HepG2 (cell line): Measurements from ENCODE around the gene ERMARD. TPM values are rescaled to one million over a fixed set of nuclear protein-coding genes. Genes with fewer than 3 reads are reported as not detected.

Source experiments
- ATF1 ChIP-seq: IDR thresholded peaks from 2 replicates; pipeline ENCODE4 v1.6.1; 2016; ENCODE audit warnings: mild to moderate bottlenecking, control low read depth
- ATF6 ChIP-seq: sonication (generic); formaldehyde crosslinking; conservative IDR thresholded peaks from 2 replicates; pipeline ENCODE4 v1.4.0; 2020; ENCODE audit warnings: missing genetic modification reagents
- BRF2 ChIP-seq: sonication (generic); formaldehyde crosslinking; IDR thresholded peaks from 2 replicates; pipeline ENCODE4 v1.8.1; 2022; ENCODE audit warnings: mild to moderate bottlenecking, missing genetic modification reagents
- CCDC6 ChIP-seq: sonication (generic); formaldehyde crosslinking; IDR thresholded peaks from 2 replicates; pipeline ENCODE4 v1.8.1; 2022; ENCODE audit warnings: mild to moderate bottlenecking, missing genetic modification reagents, moderate library complexity
- FOSL2 ChIP-seq: sonication (generic); formaldehyde crosslinking; IDR thresholded peaks from 2 replicates; pipeline ENCODE4 v1.4.0; 2020; ENCODE audit warnings: missing genetic modification reagents
- GABPA ChIP-seq, 2 experiments: IDR thresholded peaks; 2 replicates each; pipeline ENCODE4 v1.6.1; 2011 to 2016; ENCODE audit warnings: low read depth in 2 of 2, low read length in 1 of 2, missing biosample characterization in 1 of 2, missing genetic modification characterization in 1 of 2
- GZF1 ChIP-seq: sonication (generic); formaldehyde crosslinking; IDR thresholded peaks from 2 replicates; pipeline ENCODE4 v1.5.1; 2020; ENCODE audit warnings: mild to moderate bottlenecking, missing genetic modification reagents
- IRX3 ChIP-seq: sonication (generic); formaldehyde crosslinking; IDR thresholded peaks from 2 replicates; pipeline ENCODE4 v1.8.1; 2023; ENCODE audit warnings: mild to moderate bottlenecking, low read depth, missing genetic modification reagents, borderline replicate concordance
- KDM4B ChIP-seq: sonication (generic); formaldehyde crosslinking; IDR thresholded peaks from 2 replicates; pipeline ENCODE4 v1.4.0; 2020; ENCODE audit warnings: missing genetic modification reagents
- NFKB2 ChIP-seq: sonication (generic); formaldehyde crosslinking; IDR thresholded peaks from 2 replicates; pipeline ENCODE4 v1.4.0; 2020; ENCODE audit warnings: missing genetic modification reagents, borderline replicate concordance
- PAX8 ChIP-seq: sonication (generic); formaldehyde crosslinking; IDR thresholded peaks from 2 replicates; pipeline ENCODE4 v1.8.0; 2022; ENCODE audit warnings: mild to moderate bottlenecking, missing genetic modification reagents, borderline replicate concordance
- RARG ChIP-seq: sonication (generic); formaldehyde crosslinking; IDR thresholded peaks from 2 replicates; pipeline ENCODE4 v1.4.0; 2020; ENCODE audit warnings: low read depth, mild to moderate bottlenecking, missing genetic modification reagents
- TBX2 ChIP-seq: sonication (generic); formaldehyde crosslinking; IDR thresholded peaks from 2 replicates; pipeline ENCODE4 v1.5.0; 2020; ENCODE audit warnings: missing genetic modification reagents, mild to moderate bottlenecking, borderline replicate concordance
- THAP9 ChIP-seq: sonication (generic); formaldehyde crosslinking; IDR thresholded peaks from 2 replicates; pipeline ENCODE4; 2020; ENCODE audit warnings: missing genetic modification reagents, mild to moderate bottlenecking, borderline replicate concordance
- ZBTB10 ChIP-seq: sonication (generic); formaldehyde crosslinking; IDR thresholded peaks from 2 replicates; pipeline ENCODE4 v1.4.0; 2020; ENCODE audit warnings: missing genetic modification reagents, borderline replicate concordance
- ZNF17 ChIP-seq: sonication (generic); formaldehyde crosslinking; IDR thresholded peaks from 2 replicates; pipeline ENCODE4 v1.5.0; 2020; ENCODE audit warnings: mild to moderate bottlenecking, missing genetic modification reagents
- ZNF292 ChIP-seq: sonication (generic); formaldehyde crosslinking; IDR thresholded peaks from 2 replicates; pipeline ENCODE4 v1.8.1; 2022; ENCODE audit warnings: mild to moderate bottlenecking, low read depth, missing genetic modification reagents, borderline replicate concordance
- ZNF589 ChIP-seq: sonication (generic); formaldehyde crosslinking; conservative IDR thresholded peaks from 2 replicates; pipeline ENCODE4 v1.8.0; 2022; ENCODE audit warnings: mild to moderate bottlenecking, moderate library complexity, missing genetic modification reagents
- ZNF816 ChIP-seq: sonication (generic); formaldehyde crosslinking; IDR thresholded peaks from 2 replicates; pipeline ENCODE4 v1.8.0; 2022; ENCODE audit warnings: missing genetic modification reagents, mild to moderate bottlenecking, borderline replicate concordance
- polyA plus RNA-seq, 8 experiments: library from polyadenylated mRNA; depleted of rRNA in 3 of 8; stranded (reverse) in 7 of 8; unstranded in 1 of 8; fragments of >200 nt; fragmentation: Illumina TruSeq in 4 of 8; extraction: Trizol in 4 of 8; gene quantifications; 2 replicates each; pipeline versions ENCODE4 v1.2.1 to v1.2.3, GENCODE V29; 2011 to 2016; ENCODE audit warnings: low read depth in 4 of 8, missing spikeins in 1 of 8, mixed read lengths in 1 of 8; ENCODE audit not compliant: insufficient read depth in 1 of 8
- total RNA-seq, 5 experiments: library from RNA; depleted of rRNA; stranded (reverse); fragments of >200 nt; fragmentation: Illumina TruSeq; extraction: Trizol; gene quantifications; 2 replicates each; pipeline ENCODE4 v1.2.3, GENCODE V29; 2016; ENCODE audit warnings: low read depth in 1 of 5

ERMARD gene
- total and polyA plus RNA-seq, 2 of the 13 experiments (the other 11 are each of a cell fraction or from before 2014, with no cell fraction given) = 8.8 to 10.7 TPM

GRCh38 chr6:169722362-169723199 is 28.8 kb upstream of the ERMARD start (continued):
- TF ChIP-seq THAP9 (CRISPR knock-in tag) (peak; percentile 69; the same call in 1 of the 2 replicates), KDM4B (CRISPR knock-in tag) (no peak), ZNF589 (no peak), PAX8 (CRISPR knock-in tag) (no peak), FOSL2 (CRISPR knock-in tag) (0 out of 2 replicates have a peak, but pooled peaks have one; percentile 22), ZBTB10 (CRISPR knock-in tag) (no peak), ZNF17 (CRISPR knock-in tag) (no peak), ZNF292 (peak; percentile 53; the same call in 1 of the 2 replicates), GABPA (IDR thresholded peaks at IDR 0.05; ENCODE audit: low read depth, low read length) (no peak), GABPA (CRISPR knock-in tag; IDR thresholded peaks at IDR 0.05; ENCODE audit: low read depth) (no peak), NFKB2 (CRISPR knock-in tag) (peak; percentile 77; the same call in 1 of the 2 replicates), TBX2 (CRISPR knock-in tag) (no peak), ZNF816 (CRISPR knock-in tag) (no peak), ATF1 (CRISPR knock-in tag) (no peak), CCDC6 (CRISPR knock-in tag) (no peak), RARG (no peak), ATF6 (CRISPR knock-in tag) (no peak), GZF1 (no peak), BRF2 (CRISPR knock-in tag) (no peak), IRX3 (CRISPR knock-in tag) (no peak)
